ENCODE data around the gene LSM14A. TPM values are rescaled to one million over a fixed set of nuclear protein-coding genes. Genes with fewer than 3 reads are reported as not detected.

The LSM14A gene
- total and polyA plus RNA-seq, 9 of the 15 experiments (the other 6 are each of a cell fraction or from before 2014, with no cell fraction given): 19.5 to 150 (median 95.1) TPM

DNA sequence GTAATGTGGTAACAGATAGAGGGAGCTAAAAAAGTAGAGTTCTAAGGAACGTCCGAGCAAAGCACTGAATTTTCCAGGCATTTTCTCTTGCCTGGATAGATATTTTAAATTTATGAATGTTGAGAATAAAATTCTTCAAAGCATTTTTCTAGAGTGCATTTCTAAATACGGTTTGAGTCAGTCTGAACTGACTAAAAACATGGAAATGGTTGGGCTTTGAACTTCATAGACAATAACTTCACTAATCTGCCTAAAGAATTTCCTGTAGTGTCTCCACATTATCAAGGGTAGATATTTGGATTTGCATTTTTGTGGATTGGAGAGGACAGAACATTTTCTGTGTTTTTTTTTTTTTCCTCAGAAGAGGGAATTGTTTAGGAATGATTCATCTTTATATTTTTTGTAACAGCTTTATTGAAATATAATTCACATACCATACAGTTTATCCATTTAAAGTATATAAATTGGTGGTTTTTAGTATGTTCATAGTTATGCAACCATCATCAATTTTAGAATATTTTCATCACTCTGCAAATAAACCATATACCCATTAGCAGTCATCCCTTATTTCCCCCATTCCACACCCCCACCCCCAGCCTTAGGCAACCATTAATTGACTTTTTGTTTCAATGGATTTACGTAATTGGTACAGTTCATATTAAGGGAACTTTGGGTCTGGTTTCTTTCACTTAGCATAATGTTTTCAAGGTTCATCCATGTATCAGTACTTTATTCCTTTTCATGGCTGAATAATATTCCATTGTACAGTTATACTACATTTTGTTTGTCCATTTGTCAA, 102.7 kb downstream of the LSM14A start:
- Histone ChIP-seq H3K9me1 (ENCODE audit: control insufficient read depth, insufficient read depth, low read length) (peaks cover 3% of the 10 kb centered on the region), H4K20me1 (replicated peaks; ENCODE audit: control insufficient read depth, insufficient read depth, low read length) (peaks cover 21% of the 10 kb centered on the region), H3K4me1 (replicated peaks in 1 of 2; ENCODE audit: control insufficient read depth in 2 of 2, insufficient read depth in 2 of 2, low read length in 2 of 2) (peaks cover 4 to 7% of the 10 kb centered on the region in 2 experiments; a peak in 4 of 5 replicates), H3K79me2 (ENCODE audit: control insufficient read depth, insufficient read depth, low read length) (0 out of 3 replicates have a peak, but pooled peaks cover 10% of the 10 kb centered on the region), H3K27me3 (ENCODE audit: control insufficient read depth in 2 of 2, insufficient read depth in 2 of 2, low read length in 2 of 2) (no peaks in the 10 kb centered on the region; a peak in 1 of 5 replicates), H3K27ac (ENCODE audit: extremely low read depth, low read depth, low read length) (no peak overlapping the region), H3K4me2 (ENCODE audit: insufficient read depth, low read length) (no peak overlapping the region), H3K36me3 (ENCODE audit: control insufficient read depth, insufficient read depth, low read length) (no peaks in the 10 kb centered on the region; the same call in 2 of the 3 replicates), H2AFZ (ENCODE audit: low read depth, low read length) (no peak overlapping the region), H3K9ac (ENCODE audit: insufficient read depth in 1 of 2, low read depth in 2 of 2, low read length in 2 of 2) (no peak overlapping the region), H3K9me3 (replicated peaks; ENCODE audit: control insufficient read depth, insufficient read depth, low read depth, low read length) (no peaks in the 10 kb centered on the region), H3K4me3 (no peak overlapping the region)
- ChIA-PET CTCF (ENCODE audit: low intra/inter-chr PET ratio) (no interaction called here), POLR2A (interaction anchor here (2.2 to 5.3 kb wide), 2 partner anchors 14 kb away, joined by 6 to 21 read pairs; no protein-coding TSS in a partner anchor)
- WGBS (ENCODE audit: insufficient coverage, low coverage, missing lambda C conversion rate): 43% methylated on average over 4 of the region's 4 CpGs
- ATAC-seq: no peak
- in situ Hi-C loops (cut with MboI): no loop called here
- BruUV-seq (replicated peaks): no TSS peak
- FAIRE-seq: no peak
- no peak for DNase-seq (ENCODE audit: extremely low read depth in 1 of 4, low spot score in 3 of 4)
- intact Hi-C loops (cut with micrococcal nuclease): no loop called here
- TF ChIP-seq, protein P1, sequence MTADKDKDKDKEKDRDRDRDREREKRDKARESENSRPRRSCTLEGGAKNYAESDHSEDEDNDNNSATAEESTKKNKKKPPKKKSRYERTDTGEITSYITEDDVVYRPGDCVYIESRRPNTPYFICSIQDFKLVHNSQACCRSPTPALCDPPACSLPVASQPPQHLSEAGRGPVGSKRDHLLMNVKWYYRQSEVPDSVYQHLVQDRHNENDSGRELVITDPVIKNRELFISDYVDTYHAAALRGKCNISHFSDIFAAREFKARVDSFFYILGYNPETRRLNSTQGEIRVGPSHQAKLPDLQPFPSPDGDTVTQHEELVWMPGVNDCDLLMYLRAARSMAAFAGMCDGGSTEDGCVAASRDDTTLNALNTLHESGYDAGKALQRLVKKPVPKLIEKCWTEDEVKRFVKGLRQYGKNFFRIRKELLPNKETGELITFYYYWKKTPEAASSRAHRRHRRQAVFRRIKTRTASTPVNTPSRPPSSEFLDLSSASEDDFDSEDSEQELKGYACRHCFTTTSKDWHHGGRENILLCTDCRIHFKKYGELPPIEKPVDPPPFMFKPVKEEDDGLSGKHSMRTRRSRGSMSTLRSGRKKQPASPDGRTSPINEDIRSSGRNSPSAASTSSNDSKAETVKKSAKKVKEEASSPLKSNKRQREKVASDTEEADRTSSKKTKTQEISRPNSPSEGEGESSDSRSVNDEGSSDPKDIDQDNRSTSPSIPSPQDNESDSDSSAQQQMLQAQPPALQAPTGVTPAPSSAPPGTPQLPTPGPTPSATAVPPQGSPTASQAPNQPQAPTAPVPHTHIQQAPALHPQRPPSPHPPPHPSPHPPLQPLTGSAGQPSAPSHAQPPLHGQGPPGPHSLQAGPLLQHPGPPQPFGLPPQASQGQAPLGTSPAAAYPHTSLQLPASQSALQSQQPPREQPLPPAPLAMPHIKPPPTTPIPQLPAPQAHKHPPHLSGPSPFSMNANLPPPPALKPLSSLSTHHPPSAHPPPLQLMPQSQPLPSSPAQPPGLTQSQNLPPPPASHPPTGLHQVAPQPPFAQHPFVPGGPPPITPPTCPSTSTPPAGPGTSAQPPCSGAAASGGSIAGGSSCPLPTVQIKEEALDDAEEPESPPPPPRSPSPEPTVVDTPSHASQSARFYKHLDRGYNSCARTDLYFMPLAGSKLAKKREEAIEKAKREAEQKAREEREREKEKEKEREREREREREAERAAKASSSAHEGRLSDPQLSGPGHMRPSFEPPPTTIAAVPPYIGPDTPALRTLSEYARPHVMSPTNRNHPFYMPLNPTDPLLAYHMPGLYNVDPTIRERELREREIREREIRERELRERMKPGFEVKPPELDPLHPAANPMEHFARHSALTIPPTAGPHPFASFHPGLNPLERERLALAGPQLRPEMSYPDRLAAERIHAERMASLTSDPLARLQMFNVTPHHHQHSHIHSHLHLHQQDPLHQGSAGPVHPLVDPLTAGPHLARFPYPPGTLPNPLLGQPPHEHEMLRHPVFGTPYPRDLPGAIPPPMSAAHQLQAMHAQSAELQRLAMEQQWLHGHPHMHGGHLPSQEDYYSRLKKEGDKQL (CRISPR knock-in tag; IDR thresholded peaks at IDR 0.05; ENCODE audit: borderline replicate concordance): no peak
- TF ChIP-seq, protein P2, sequence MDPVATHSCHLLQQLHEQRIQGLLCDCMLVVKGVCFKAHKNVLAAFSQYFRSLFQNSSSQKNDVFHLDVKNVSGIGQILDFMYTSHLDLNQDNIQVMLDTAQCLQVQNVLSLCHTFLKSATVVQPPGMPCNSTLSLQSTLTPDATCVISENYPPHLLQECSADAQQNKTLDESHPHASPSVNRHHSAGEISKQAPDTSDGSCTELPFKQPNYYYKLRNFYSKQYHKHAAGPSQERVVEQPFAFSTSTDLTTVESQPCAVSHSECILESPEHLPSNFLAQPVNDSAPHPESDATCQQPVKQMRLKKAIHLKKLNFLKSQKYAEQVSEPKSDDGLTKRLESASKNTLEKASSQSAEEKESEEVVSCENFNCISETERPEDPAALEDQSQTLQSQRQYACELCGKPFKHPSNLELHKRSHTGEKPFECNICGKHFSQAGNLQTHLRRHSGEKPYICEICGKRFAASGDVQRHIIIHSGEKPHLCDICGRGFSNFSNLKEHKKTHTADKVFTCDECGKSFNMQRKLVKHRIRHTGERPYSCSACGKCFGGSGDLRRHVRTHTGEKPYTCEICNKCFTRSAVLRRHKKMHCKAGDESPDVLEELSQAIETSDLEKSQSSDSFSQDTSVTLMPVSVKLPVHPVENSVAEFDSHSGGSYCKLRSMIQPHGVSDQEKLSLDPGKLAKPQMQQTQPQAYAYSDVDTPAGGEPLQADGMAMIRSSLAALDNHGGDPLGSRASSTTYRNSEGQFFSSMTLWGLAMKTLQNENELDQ (CRISPR knock-in tag; IDR thresholded peaks at IDR 0.05; ENCODE audit: borderline replicate concordance): no peak
- TF ChIP-seq, protein P3, sequence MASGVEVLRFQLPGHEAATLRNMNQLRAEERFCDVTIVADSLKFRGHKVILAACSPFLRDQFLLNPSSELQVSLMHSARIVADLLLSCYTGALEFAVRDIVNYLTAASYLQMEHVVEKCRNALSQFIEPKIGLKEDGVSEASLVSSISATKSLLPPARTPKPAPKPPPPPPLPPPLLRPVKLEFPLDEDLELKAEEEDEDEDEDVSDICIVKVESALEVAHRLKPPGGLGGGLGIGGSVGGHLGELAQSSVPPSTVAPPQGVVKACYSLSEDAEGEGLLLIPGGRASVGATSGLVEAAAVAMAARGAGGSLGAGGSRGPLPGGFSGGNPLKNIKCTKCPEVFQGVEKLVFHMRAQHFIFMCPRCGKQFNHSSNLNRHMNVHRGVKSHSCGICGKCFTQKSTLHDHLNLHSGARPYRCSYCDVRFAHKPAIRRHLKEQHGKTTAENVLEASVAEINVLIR (CRISPR knock-in tag; IDR thresholded peaks at IDR 0.05): no peak
- TF ChIP-seq SRSF1 (IDR thresholded peaks at IDR 0.05; ENCODE audit: low read depth, low read length) (no peak), ASH1L (IDR thresholded peaks at IDR 0.05; ENCODE audit: borderline replicate concordance, low read depth, partially characterized antibody) (no peak), HNRNPH1 (optimal IDR thresholded peaks at IDR 0.05; ENCODE audit: low read depth, low read length) (no peak), TRIM24 (IDR thresholded peaks at IDR 0.05) (no peak), ZKSCAN8 (CRISPR knock-in tag; IDR thresholded peaks at IDR 0.05) (no peak), KDM1A (IDR thresholded peaks at IDR 0.05) (peak in 1 of 2 experiments; percentile 9; a peak in 1 of 4 replicates)

Measured in K562 (cell line).